Fibroblast of villous mesenchyme (primary cell): Measurements from ENCODE around the gene MED10. TPM values are rescaled to one million over a fixed set of nuclear protein-coding genes. Genes with fewer than 3 reads are reported as not detected.

Experiments
- DNase-seq: peaks from one replicate; pipeline ENCODE4 v3.0.0-alpha.2; 2010; ENCODE audit warnings: low read depth
- H3K4me3 ChIP-seq: 2 replicates; pipeline ENCODE4 v1.5.1; 2011; ENCODE audit warnings: low read depth, mild to moderate bottlenecking, low read length
- CTCF ChIP-seq: IDR thresholded peaks from 2 replicates; pipeline ENCODE4 v1.5.1; 2012; ENCODE audit warnings: low read depth, mild to moderate bottlenecking, low read length; ENCODE audit not compliant: insufficient read depth
- total RNA-seq: library from RNA; depleted of rRNA; stranded (reverse); fragments of >200 nt; gene quantifications from 2 replicates; pipeline ENCODE4 v1.2.3, GENCODE V29; 2012

The MED10 gene
- total RNA-seq, 1 donor: 8.6 TPM

DNA sequence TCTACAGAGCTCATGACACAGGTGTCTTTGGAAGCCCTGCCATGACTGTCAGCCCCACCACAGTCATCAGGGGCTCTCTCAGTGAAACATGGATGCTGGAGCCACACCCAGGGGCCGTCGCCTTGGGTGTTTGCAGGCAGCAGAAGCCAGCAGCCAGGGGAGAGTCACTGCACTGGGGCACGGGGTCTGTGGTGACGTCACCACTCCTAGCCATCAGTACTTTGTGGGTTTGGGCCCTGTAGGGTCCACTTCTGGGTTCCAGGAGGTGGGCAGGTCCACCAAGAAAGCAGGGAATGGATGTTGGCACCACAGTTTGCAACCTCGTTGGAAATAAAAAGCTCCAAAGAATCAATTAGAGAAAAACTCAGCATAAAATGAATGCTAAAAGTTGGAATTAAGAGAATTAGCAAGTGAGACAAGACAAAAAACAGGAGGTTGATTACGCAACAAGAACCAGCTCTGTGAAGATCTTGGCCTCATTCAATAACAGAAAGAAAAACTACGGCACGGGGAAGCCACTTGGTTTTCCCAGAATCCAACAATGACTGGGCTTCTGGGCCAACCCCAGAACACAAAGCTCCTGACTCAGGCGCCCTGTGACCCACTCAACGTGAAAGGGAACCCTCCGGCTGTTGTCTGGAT is 34.3 kb downstream of the MED10 start:
- TF ChIP-seq CTCF: no peak
- H3K4me3 ChIP-seq: no peak overlapping the region
- peak; percentile 4 for DNase-seq

- no peak for TF ChIP-seq CTCF
- DNase-seq: no peak
- no peak overlapping the region for H3K4me3 ChIP-seq
These were observed 35.5 kb downstream of the MED10 start for GRCh38 chr5:6342689-6343315.

- no peak for TF ChIP-seq CTCF
These were observed 38.2 kb downstream of the MED10 start for GRCh38 chr5:6340100-6340499.

GRCh38 chr5:6338871-6339270 is 39.5 kb downstream of the MED10 start:
- H3K4me3 ChIP-seq: no peak overlapping the region
- DNase-seq: no peak
- no peak for TF ChIP-seq CTCF

More at GRCh38 chr5:6340100-6340499, 38.2 kb downstream of the MED10 start:
- H3K4me3 ChIP-seq: no peak overlapping the region
- DNase-seq: no peak

- TF ChIP-seq CTCF: no peak
- DNase-seq: no peak
- no peak overlapping the region for H3K4me3 ChIP-seq
These were observed 40.2 kb downstream of the MED10 start for GRCh38 chr5:6338135-6338534.

GRCh38 chr5:6333182-6333905 is 45.0 kb downstream of the MED10 start:
- no peak overlapping the region for H3K4me3 ChIP-seq
- DNase-seq: no peak
- no peak for TF ChIP-seq CTCF
